GM08714 (cell line): Measurements from ENCODE around the gene STK24.

Experiments
- H3K4me3 ChIP-seq: fragments of 200-500 bp; sonication (Bioruptor generic); 2 replicates; pipeline ENCODE4 v1.5.1; 2014; ENCODE audit warnings: mild to moderate bottlenecking, low read length, inconsistent platforms
- ZNF274 ChIP-seq: IDR thresholded peaks from 2 replicates; pipeline ENCODE4 v1.6.1; 2012; ENCODE audit warnings: mild to moderate bottlenecking, low read depth, low read length

The STK24 gene

DNA sequence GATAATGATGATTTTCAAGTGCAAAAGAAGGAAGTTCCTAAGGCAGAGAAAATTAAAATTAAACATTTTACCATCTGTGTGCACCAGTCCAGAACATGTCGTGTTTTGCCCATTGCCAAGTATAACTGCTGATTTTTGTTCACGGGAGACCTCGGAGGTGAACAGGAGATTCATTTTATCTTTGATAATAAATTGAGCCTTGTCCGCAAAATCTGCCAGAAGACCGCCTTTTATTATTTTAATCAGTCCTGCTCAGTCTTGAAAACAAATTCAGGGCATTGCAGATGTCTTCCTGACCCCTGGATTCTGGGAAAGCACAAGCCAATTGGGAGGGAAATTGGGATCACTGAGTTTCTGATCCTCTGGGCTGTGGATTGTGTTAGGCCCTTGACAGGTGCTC, 165.9 kb downstream of the STK24 start:
- TF ChIP-seq ZNF274: no peak
- H3K4me3 ChIP-seq: no peak overlapping the region

DNA sequence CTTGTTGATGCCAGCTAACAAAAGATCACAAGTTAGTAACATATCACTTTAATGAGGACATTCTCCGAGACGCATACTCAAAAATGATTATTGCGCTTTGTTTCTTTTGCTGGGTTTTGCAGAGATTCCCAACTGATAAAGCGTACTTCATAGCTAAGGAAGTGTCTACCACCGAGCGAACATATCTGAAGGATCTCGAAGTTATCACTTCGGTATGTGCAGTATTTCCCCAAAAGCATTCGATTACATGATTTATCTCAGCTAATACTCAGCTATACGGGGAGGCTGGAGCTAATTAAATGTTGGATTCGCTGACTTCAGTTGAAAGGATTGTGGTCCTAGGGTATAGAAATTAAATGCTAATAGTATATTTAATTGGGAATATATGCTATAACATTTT, 166.3 kb downstream of the STK24 start:
- no peak overlapping the region for H3K4me3 ChIP-seq
- no peak for TF ChIP-seq ZNF274

DNA sequence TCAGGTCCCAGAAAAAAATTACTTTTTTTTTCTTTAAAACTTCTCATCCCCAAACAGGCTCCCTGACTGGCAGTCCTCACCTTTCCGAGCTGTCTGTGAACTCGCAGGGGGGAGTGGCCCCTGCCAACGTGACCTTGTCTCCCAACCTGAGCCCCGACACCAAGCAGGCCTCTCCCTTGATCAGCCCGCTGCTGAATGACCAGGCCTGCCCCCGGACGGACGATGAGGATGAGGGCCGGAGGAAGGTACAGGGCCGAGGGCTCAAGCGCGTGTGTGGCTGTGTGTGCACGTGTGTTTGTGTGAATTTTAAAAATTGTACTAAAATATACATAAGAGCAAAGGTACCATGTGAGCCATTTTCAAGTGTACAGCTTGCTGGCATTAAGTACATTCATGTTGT, 167.6 kb downstream of the STK24 start:
- no peak for TF ChIP-seq ZNF274
- no peak overlapping the region for H3K4me3 ChIP-seq

DNA sequence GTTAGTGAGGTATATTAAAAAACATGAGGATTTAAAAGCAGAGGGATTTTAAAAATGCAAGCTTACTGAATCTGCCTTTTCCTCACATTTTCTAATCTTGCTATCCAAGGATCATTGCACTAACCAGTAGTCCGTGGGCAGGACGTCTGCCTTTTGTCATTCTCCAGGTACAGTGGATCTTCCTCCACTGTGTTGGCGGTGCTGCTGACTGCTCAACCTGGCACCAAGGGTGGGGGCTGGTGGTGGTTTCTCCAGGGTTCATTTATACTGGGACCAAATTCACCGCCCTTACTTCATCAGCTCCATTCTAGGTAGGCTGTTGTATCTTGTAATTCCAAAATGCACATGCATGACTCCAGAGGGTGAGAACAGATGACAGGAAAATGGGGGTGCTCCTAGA, 169.3 kb downstream of the STK24 start:
- no peak for TF ChIP-seq ZNF274
- H3K4me3 ChIP-seq: no peak overlapping the region

DNA sequence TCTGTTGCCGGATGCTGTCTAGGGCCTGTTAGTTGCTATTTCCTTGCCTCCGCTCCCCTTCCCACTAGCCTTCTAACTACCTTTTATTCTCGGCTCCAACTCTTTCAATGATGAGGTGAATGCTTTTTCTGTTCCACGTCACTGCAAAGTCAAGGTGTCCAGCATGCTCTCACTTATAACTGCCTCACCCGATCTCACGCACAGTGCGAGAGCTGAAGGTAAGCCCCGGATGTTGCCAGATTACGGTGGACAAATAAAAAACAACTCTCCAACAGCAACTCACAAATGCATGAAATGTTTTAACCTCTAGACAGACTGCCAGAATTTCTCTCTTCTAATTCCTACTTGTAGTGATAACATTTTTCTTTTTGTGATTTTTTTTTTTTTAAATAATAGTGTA, 169.9 kb downstream of the STK24 start:
- no peak for TF ChIP-seq ZNF274

DNA sequence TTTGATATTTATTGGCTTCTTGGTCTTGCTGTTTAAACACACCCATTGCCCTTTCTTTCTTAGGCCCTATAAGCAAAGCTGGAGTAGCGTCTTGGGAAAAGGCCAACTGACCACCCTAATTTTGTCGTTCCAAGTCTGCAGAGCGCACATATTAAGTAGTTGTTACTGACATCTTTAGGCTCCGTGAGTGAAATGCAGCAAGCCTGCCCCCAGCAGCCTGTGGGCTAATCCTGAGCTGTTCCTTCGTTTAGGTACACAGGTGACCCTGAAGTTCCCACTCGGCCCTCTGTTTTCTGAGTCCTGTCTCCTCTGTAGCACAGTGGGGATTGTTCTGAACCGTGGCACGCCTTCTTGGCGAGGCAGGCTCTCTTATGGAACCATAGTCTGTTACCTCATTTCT, 170.5 kb downstream of the STK24 start:
- no peak for TF ChIP-seq ZNF274
- H3K4me3 ChIP-seq: no peak overlapping the region

More for the DNA sequence above, 169.9 kb downstream of the STK24 start:
- H3K4me3 ChIP-seq: no peak overlapping the region

DNA sequence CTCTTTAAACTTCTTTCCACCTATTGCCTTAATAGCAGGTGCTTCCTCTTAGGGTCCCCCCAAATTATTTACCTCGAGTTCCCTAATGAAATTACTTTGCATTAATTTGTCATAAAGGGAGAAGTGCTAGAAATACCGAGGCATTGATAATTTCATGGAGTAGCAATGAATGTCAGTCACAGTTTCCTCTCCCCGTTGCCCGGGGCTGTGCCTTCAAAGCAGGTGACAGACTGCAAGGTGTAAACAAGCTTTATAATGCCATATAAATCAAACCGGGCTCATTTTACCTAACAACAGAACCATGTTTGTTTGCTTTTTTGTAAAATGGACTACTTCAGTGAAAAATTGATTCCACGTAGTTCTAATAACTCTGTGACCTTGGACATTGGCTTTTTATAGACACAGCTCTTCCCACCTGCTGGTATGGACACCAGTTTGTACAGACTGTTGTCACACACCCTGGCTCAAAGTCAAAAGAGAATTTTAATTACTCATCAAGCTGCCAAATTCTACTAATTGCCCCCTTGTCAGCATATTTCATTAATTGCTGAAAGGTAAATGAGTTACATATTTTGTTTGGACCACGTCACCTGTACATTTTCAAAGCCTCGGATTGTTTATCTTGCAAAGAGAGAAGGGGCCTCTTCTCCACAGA, 171.1 kb downstream of the STK24 start:
- no peak for TF ChIP-seq ZNF274
- no peak overlapping the region for H3K4me3 ChIP-seq

DNA sequence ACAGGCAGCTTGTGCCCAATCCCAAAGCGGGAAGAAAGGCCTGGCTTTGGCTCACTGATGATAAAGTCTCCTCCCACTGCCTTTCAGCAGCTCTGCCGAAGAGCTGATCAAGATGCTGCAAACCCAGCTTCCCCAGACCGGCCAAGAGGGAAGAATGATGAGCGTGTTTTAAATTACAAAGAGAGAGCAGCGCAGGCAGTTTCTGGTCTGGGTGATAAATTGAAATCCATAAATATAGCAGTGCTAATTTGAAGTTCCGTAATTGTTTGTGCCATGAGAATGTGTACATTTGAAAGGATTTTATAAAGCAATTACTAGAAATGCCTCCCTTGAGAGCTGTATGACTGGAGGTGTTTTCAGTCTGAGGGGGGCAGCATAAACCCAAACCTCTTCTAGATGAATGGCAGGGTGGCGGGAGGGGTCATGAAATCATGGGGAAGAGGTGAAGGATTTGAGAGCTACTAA, 171.8 kb downstream of the STK24 start:
- no peak for TF ChIP-seq ZNF274

DNA sequence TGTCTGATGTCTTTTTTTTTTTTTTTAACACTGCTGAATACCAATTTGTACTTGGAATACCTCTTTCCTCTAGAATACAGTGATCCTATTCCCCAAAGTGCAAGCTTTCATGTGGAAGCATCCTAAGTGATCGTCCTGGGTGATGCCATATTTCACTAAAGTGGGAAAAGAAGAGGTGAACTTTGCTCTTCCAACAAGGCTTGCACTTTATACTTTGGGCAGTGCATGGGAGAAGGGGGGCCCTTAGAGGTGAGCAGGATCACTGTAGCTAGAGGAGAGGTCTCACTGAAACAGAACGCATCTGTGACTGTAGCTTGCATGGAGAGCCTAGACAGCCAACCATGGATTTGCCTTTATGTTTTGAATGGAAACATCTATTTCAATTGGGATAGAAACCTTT, 173.8 kb downstream of the STK24 start:
- TF ChIP-seq ZNF274: no peak

More for the DNA sequence above, 171.8 kb downstream of the STK24 start:
- no peak overlapping the region for H3K4me3 ChIP-seq

DNA sequence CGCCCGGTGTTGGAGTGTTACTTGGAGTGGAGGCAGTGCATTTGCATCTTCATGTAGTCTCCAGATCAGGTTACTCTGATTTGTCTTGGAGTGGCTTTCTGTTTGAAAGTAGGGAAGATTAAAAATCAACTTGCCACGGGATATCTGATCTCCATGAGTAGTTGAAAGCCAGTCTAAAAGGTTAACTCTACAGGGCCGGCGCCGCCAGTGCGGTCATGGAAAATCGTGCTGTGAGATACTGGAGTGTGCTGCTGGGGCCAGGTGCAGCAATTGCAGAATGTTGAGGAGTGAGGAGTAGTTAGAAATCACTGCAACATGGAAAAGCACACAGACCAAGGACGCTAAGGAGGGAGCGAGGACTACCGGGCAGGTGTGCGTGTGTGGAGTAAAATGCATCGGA, 175.0 kb downstream of the STK24 start:
- TF ChIP-seq ZNF274: no peak
- H3K4me3 ChIP-seq: no peak overlapping the region

More for the DNA sequence above, 173.8 kb downstream of the STK24 start:
- H3K4me3 ChIP-seq: no peak overlapping the region

DNA sequence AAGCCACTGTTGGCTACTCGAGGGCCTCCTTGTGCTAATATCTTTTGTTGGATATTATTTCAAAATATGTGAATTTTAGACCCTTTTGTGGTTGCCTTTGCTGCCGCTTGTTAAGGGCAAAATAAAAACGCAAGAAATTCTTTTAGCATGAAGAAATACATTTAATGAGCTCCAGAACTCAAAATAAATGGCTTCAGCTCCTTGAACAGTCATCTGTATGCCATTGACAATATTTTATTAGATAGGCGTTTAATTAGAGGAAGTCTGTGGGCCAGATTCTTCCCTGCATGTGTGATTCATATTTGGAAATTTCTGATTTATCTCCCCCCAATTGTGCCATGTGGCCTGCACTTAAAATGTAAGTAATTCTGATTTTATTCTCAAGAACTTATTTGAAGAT, 177.2 kb downstream of the STK24 start:
- H3K4me3 ChIP-seq: no peak overlapping the region
- no peak for TF ChIP-seq ZNF274

DNA sequence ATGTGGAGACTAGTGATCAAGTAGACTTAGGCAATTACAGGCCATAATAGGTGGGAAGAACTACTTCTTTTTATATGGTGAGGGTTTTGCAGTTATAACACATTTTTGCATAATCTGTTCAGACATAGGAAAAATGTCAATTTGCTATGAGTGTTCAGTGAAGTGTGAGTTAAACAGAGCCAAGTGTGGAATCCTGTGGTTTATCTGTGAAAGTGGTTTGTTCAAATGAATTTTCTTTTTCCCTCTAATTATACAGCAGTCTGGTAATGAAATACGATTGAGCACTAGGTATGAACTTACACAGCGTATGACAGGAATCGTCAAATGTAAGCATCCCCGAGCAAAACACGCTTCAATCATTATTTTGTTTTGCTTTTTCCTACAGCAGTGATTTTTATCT, 178.3 kb downstream of the STK24 start:
- no peak overlapping the region for H3K4me3 ChIP-seq
- TF ChIP-seq ZNF274: no peak

DNA sequence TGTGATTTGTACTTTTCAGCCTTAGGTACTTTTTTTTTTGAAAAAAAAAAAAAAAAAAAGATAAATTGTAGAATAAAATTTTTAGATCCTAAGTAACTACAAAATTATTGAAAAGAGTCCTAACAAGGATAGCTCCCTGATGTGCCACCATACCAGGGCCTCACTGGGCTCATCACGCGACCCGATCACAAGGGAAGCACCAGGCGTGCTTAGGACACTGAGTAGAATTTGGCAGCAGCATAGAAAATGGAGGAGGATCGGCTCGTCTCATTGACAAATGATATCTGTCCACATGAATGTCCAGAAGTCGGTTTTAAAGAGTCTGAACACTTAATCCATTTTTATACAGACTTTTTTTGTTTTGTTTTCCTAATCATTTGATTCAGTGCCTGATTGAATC, 179.0 kb downstream of the STK24 start:
- TF ChIP-seq ZNF274: no peak
- no peak overlapping the region for H3K4me3 ChIP-seq

DNA sequence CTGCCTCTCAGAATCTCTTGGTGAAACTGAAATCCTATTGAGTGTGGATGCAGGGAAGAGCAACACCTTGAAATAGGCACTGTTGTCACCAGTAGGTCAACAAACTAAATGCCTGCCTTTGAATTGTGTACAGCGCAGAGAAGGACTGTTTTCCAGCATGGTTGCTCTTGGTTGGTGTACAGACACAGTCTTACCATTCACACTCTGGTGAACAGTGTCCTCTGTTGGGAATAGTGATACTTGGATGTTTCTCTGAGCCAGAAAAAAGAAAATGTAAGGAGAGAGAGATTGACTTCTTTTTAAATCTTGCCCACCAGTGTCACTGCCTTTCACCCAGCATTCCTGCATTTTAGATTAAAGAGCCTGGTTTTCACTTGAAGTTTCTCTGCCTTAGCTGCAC, 179.7 kb downstream of the STK24 start:
- no peak for TF ChIP-seq ZNF274
- H3K4me3 ChIP-seq: no peak overlapping the region

DNA sequence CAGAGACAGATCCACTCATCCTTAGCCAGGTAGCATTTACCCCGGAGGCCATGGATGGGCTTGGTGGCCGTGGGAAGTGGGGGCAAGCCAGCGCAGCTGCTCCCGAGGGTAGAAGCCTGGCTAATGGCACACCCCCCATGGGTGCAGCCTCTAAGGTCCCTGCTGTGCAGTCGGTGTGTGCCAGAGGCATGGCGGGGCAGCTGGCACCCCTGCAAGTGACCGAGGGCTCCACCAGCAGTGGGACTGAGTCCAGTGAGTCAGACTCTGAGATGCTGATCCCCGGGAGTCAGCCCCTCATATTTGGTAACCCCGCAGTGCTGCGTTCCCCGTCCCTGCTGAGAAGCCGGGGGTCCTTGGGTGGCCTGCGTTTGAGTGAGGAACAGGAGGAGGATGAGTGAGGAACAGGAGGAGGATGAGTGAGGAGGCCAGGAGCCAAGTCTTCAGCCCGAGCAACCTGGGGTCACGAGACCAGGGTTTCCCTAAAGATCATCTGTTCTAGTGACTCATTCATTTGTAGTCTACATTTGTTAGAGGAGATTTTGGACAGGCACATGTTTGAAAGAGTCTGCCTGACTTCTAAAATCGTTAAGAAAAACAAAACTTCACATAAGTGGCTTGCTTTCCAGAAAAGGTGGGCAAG, 180.7 kb downstream of the STK24 start:
- no peak overlapping the region for H3K4me3 ChIP-seq
- TF ChIP-seq ZNF274: no peak
